Endothelial cell of umbilical vein (primary cell): ENCODE data around the gene TCF25. TPM values are rescaled to one million over a fixed set of nuclear protein-coding genes. Genes with fewer than 3 reads are reported as not detected.
A peak's percentile ranks its signal among the peaks of the same experiment; 100 is the strongest.

ENCODE experiments used
- BruUV-seq: library from RNA; stranded (reverse); fragments of 400-500 nt; replicated peaks from 2 replicates; lab custom pipeline; 2021; lab: Mats Ljungman, UMichigan
- CTCF ChIA-PET: fragments of 300-600, 350-600 bp; sonication (Branson Sonifier 250); formaldehyde crosslinking; loops from one replicate; lab custom pipeline; 2021; ENCODE audit warnings: antibody characterized with exemption, inconsistent platforms; lab: Charles Lee
- POLR2A ChIA-PET: fragments of 300-600, 350-600 bp; sonication (Branson Sonifier 250); formaldehyde crosslinking; loops from one replicate; lab custom pipeline; 2021; ENCODE audit warnings: antibody characterized with exemption, inconsistent platforms; lab: Charles Lee
- DNase-seq: peaks from one replicate; pipeline ENCODE4 v3.0.0-alpha.2; 2011; ENCODE audit warnings: low read depth, low spot score
- FAIRE-seq: peaks from 2 replicates; lab custom pipeline; 2011; peaks lifted over from hg19 to GRCh38; lab: Jason Lieb, UNC
- H2AFZ ChIP-seq: 2 replicates; pipeline ENCODE4 v1.6.0; 2012; ENCODE audit warnings: low read depth, low read length, control low read depth, inconsistent platforms
- H3K27ac ChIP-seq: 2 replicates; pipeline ENCODE4 v1.5.1; 2011; ENCODE audit warnings: low read depth, mild to moderate bottlenecking, control low read depth, low read length, moderate library complexity; ENCODE audit not compliant: insufficient read depth
- H3K27me3 ChIP-seq, 2 experiments: 2 replicates each; pipeline versions ENCODE4 v1.6.0 to v1.6.1; 2011; ENCODE audit warnings: low read length in 2 of 2, mixed read lengths in 1 of 2; ENCODE audit not compliant: control insufficient read depth in 2 of 2, insufficient read depth in 2 of 2
- H3K36me3 ChIP-seq, 2 experiments: 2 replicates in 1 of 2; 3 replicates in 1 of 2; pipeline ENCODE4 v1.5.1; 2011; ENCODE audit warnings: low read length in 2 of 2, mild to moderate bottlenecking in 1 of 2, moderate library complexity in 1 of 2; ENCODE audit not compliant: control insufficient read depth in 2 of 2, insufficient read depth in 2 of 2; ENCODE audit errors: extremely low read depth in 1 of 2
- H3K4me1 ChIP-seq: 3 replicates; pipeline ENCODE4 v1.5.1; 2011; ENCODE audit warnings: mild to moderate bottlenecking, low read length; ENCODE audit not compliant: control insufficient read depth, insufficient read depth; ENCODE audit errors: extremely low read depth
- H3K4me2 ChIP-seq: 2 replicates; pipeline ENCODE4 v1.6.1; 2011; ENCODE audit warnings: low read length, control low read depth, mixed read lengths; ENCODE audit not compliant: insufficient read depth
- H3K4me3 ChIP-seq, 3 experiments: fragments of 200-600 bp in 1 of 3; sonication (generic), shearing (Covaris generic) in 1 of 3; replicated peaks in 1 of 3; 2 replicates each; pipeline ENCODE4 v1.5.1; 2011 to 2016; ENCODE audit warnings: control low read depth in 3 of 3, low read length in 3 of 3, mild to moderate bottlenecking in 2 of 3, inconsistent platforms in 1 of 3, low read depth in 1 of 3, moderate library complexity in 1 of 3; ENCODE audit not compliant: insufficient read depth in 1 of 3
- H3K79me2 ChIP-seq: 2 replicates; pipeline ENCODE4 v1.6.0; 2012; ENCODE audit warnings: low read length, inconsistent platforms; ENCODE audit not compliant: control insufficient read depth, insufficient read depth
- H3K9ac ChIP-seq: replicated peaks from 2 replicates; pipeline ENCODE3; 2011; ENCODE audit warnings: low read length, control low read depth; ENCODE audit not compliant: insufficient read depth; ENCODE audit errors: extremely low read depth
- H3K9me1 ChIP-seq: replicated peaks from 3 replicates; pipeline ENCODE4 v1.6.0; 2011; ENCODE audit warnings: mild to moderate bottlenecking, low read length; ENCODE audit not compliant: control insufficient read depth, insufficient read depth; ENCODE audit errors: extremely low read depth
- H3K9me3 ChIP-seq: replicated peaks from 2 replicates; pipeline ENCODE4 v1.5.1; 2012; ENCODE audit warnings: low read length, inconsistent platforms; ENCODE audit not compliant: control insufficient read depth, insufficient read depth
- H4K20me1 ChIP-seq: replicated peaks from 2 replicates; pipeline ENCODE3; 2011; ENCODE audit warnings: mild to moderate bottlenecking, low read length; ENCODE audit not compliant: control insufficient read depth, insufficient read depth; ENCODE audit errors: extremely low read depth
- CTCF ChIP-seq, 2 donors: IDR thresholded peaks; 1 replicate in 1 of 2; 2 replicates in 1 of 2; pipeline ENCODE4 v1.5.1; 2011; ENCODE audit warnings: low read length in 2 of 2, mild to moderate bottlenecking in 2 of 2, moderate library complexity in 2 of 2, control low read depth in 1 of 2, inconsistent platforms in 1 of 2, low read depth in 1 of 2; ENCODE audit not compliant: insufficient read depth in 1 of 2; ENCODE audit errors: extremely low read depth in 1 of 2
- EZH2 ChIP-seq: IDR thresholded peaks from 2 replicates; pipeline ENCODE4 v1.6.1; 2012; ENCODE audit warnings: borderline replicate concordance, low read depth, mild to moderate bottlenecking, moderate library complexity, low read length, inconsistent platforms; ENCODE audit not compliant: severe bottlenecking
- dilution Hi-C: fragments of 300-500 bp; cut with MboI; formaldehyde crosslinking; loops from one replicate; pipeline ENCODE4 v1.15.0; 2019; ENCODE audit warnings: low sequenced_read_pairs; ENCODE audit not compliant: extremely low pct_ligation_motif_present
- intact Hi-C: fragments of 100-400 bp; cut with micrococcal nuclease; formaldehyde crosslinking; loops from one replicate; pipeline ENCODE4 v1.10.0; 2022
- polyA plus RNA-seq, 4 experiments: library from polyadenylated mRNA; depleted of rRNA in 3 of 4; stranded (reverse) in 3 of 4; unstranded in 1 of 4; fragments of >200 nt; gene quantifications; 2 replicates each; pipeline versions ENCODE4 v1.2.1 to v1.2.3, GENCODE V29; 2011 to 2012; ENCODE audit warnings: missing spikeins in 1 of 4
- total RNA-seq: library from RNA; stranded (reverse); gene quantifications from 2 replicates; pipeline ENCODE4 v1.2.3, GENCODE V29; 2021

The TCF25 gene
- total and polyA plus RNA-seq, 2 donors (not counting 3 experiments of a cell fraction or from before 2014, with no cell fraction given), result 193 to 234 TPM

GRCh38 chr16:89918453-89919347, 45.3 kb downstream of the TCF25 start, which contains the start of gene MC1R:
Gene MC1R, plus strand, starts transcription at chr16:89918862. Its CDS starts 397 bp downstream, at chr16:89919259.
- Histone ChIP-seq H3K9me3 (no peaks in the 10 kb centered on the region), H3K4me2 (peak within 1 kb of the TSS; percentile 62), H3K9me1 (no peaks in the 10 kb centered on the region), H3K79me2 (no peaks in the 10 kb centered on the region), H3K27me3 (no peaks in the 10 kb centered on the region), H3K4me1 (peaks cover 34% of the 10 kb centered on the region), H4K20me1 (no peaks in the 10 kb centered on the region), H2AFZ (peak within 1 kb of the TSS; percentile 52), H3K9ac (no peak within 1 kb of the TSS), H3K36me3 (no peaks in the 10 kb centered on the region), H3K4me3 (peak within 1 kb of the TSS in 2 of 3 experiments; percentile 9 to 26), H3K27ac (peak within 1 kb of the TSS; percentile 39)
- dilution Hi-C loops, result no loop called here
- intact Hi-C loops, result no loop called here
- no TSS peak for BruUV-seq
- POLR2A ChIA-PET, result interaction anchor here (1.3 kb wide), 1 partner anchor 8 kb away, joined by 5 read pairs; no protein-coding TSS in a partner anchor
- FAIRE-seq (peak; percentile 80), DNase-seq (peak; percentile 34)
- CTCF ChIA-PET, result interaction anchor here (0.6 to 2.5 kb wide), 8 partner anchors 10 to 219 kb away, joined by 3 to 54 read pairs (median 3); no protein-coding TSS in a partner anchor
- TF ChIP-seq CTCF (IDR thresholded peaks at IDR 0.05; ENCODE audit: extremely low read depth in 1 of 2, insufficient read depth in 1 of 2, low read depth in 1 of 2, low read length in 2 of 2) (peak; percentile 73 to 83), EZH2 (no peak)
